Dedifferentiated amniotic fluid mesenchymal stem cell (primary cell): ENCODE data around the gene GABARAP.

Experiments used
- DNase-seq: peaks from one replicate; pipeline ENCODE4 v3.0.0-alpha.2; 2016; ENCODE audit errors: extremely low spot score

Gene GABARAP

GRCh38 chr17:7239091-7240027 lies 2.9 kb downstream of the GABARAP start, which contains the start of gene PHF23:
Gene PHF23 (minus strand): TSS chr17:7239457. CDS start chr17:7239279, 178 bp downstream.
- DNase-seq: peak; percentile 99

- DNase-seq: no peak
These were observed 3.7 kb downstream of the GABARAP start for GRCh38 chr17:7238420-7239090.

GRCh38 chr17:7237761-7238419 lies 4.4 kb downstream of the GABARAP start:
- DNase-seq: peak; percentile 19

GRCh38 chr17:7237266-7237760 lies 4.9 kb downstream of the GABARAP start:
- no peak for DNase-seq

- DNase-seq: no peak
These were observed 5.4 kb downstream of the GABARAP start for GRCh38 chr17:7236808-7237207.

GRCh38 chr17:7235693-7236665 lies 6.3 kb downstream of the GABARAP start:
- DNase-seq: no peak

GRCh38 chr17:7234083-7234951 lies 7.9 kb downstream of the GABARAP start, which contains the start of gene DVL2:
Gene DVL2 (minus strand): TSS chr17:7234517. CDS start chr17:7234262, 255 bp downstream.
- DNase-seq: peak; percentile 90

GRCh38 chr17:7233701-7234082 lies 8.6 kb downstream of the GABARAP start:
- peak; percentile 42 for DNase-seq

- DNase-seq: no peak
These were observed 10.1 kb downstream of the GABARAP start for GRCh38 chr17:7232114-7232513.

GRCh38 chr17:7229504-7229903 lies 12.7 kb downstream of the GABARAP start:
- no peak for DNase-seq

GRCh38 chr17:7228920-7229319 lies 13.3 kb downstream of the GABARAP start:
- DNase-seq: no peak

- no peak for DNase-seq
These were observed 15.2 kb downstream of the GABARAP start for GRCh38 chr17:7226721-7227710.

- DNase-seq: no peak
These were observed 16.4 kb downstream of the GABARAP start for GRCh38 chr17:7225711-7226331.

GRCh38 chr17:7224661-7225111 lies 17.6 kb downstream of the GABARAP start:
- DNase-seq: no peak

- no peak for DNase-seq
These were observed 18.1 kb downstream of the GABARAP start for GRCh38 chr17:7224110-7224509.

- DNase-seq: no peak
These were observed 18.9 kb downstream of the GABARAP start for GRCh38 chr17:7223375-7223774.

GRCh38 chr17:7222972-7223292 lies 19.3 kb downstream of the GABARAP start:
- no peak for DNase-seq
